SK-N-MC (cell line): ENCODE measurements around the gene MED25.

Experiments used
- EZH2 ChIP-seq: fragments of 200-600 bp; sonication (generic); IDR thresholded peaks from one replicate; pipeline ENCODE4 v1.6.1; 2017; ENCODE audit warnings: antibody characterized with exemption
- FOXP2 ChIP-seq: optimal IDR thresholded peaks from 2 replicates; pipeline ENCODE3; 2011; ENCODE audit warnings: mild to moderate bottlenecking, moderate library complexity; ENCODE audit not compliant: insufficient read depth; ENCODE audit errors: extremely low read length, control extremely low read depth

DNA sequence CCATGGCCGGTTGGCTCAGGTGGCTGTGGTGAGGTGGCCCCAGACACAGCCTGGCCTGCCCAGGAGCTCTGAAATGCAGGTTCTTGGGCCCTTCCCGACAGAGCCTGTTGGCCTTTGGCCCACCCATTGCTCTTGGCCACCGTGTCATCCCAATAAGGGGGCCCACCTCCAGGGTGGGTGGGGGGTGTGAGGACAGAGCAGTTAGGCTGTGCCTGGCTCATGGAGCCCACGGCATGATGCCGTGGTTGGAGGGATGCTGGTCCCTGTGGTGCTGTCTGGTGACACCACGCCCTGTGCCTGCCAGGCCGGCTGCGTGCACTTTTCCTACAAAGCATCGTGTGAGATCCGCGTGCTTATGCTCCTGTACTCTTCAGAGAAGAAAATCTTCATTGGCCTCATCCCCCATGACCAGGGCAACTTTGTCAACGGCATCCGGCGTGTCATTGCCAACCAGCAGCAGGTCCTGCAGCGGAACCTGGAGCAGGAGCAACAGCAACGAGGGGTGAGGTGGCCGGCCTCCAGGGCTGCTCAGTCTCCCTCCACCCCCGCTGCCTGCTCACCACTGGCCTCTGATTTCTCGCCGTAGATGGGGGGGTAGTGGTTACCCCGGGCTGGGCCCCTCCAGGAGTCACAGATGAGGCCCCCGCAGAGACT lies 41.7 kb downstream of the MED25 start:
- TF ChIP-seq EZH2 (no peak), FOXP2 (no peak)
